ENCODE data around the gene KRTAP10-12.

- no peak for TF ChIP-seq CTCF (conservative IDR thresholded peaks at IDR 0.05 in 1 of 2, IDR thresholded peaks at IDR 0.05 in 1 of 2; ENCODE audit: extremely low read depth in 1 of 2, insufficient read depth in 1 of 2, low read depth in 1 of 2, low read length in 2 of 2)
- no peak for TF ChIP-seq EZH2 (IDR thresholded peaks at IDR 0.05; ENCODE audit: borderline replicate concordance, low read length)
Observed at GRCh38 chr21:44735821-44736220, 38.8 kb downstream of the KRTAP10-12 start.

All from mammary epithelial cell (primary cell).